Limb (tissue), 2 donors: ENCODE data around the gene STRBP.

Experiments used
- DNase-seq, 2 donors: peaks; one replicate each; pipeline ENCODE4 v3.0.0-alpha.2; 2016; ENCODE audit errors: extremely low spot score in 2 of 2

The STRBP gene

DNA sequence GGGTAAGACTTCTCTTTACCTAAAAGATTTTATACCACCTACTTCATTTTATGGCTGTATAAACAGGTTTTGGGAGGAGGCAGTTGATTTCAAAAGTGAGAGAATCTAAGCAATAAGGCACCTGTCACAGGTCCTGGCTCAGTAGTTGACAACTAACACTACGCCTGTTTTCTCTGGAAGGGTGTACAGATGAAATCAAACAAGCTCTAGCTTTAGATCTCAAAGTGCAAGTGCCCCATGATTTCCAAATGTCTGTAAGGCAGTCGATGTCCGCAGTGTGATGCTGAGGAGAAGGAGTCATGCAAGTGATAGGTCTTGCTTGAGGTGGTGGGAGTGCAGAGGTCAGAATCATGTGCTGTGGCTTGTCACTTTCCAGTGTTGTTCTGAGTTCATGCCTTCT is 168.8 kb downstream of the STRBP start:
- no peak for DNase-seq

GRCh38 chr9:123099042-123099441 is 169.3 kb downstream of the STRBP start:
- DNase-seq: no peak

DNA sequence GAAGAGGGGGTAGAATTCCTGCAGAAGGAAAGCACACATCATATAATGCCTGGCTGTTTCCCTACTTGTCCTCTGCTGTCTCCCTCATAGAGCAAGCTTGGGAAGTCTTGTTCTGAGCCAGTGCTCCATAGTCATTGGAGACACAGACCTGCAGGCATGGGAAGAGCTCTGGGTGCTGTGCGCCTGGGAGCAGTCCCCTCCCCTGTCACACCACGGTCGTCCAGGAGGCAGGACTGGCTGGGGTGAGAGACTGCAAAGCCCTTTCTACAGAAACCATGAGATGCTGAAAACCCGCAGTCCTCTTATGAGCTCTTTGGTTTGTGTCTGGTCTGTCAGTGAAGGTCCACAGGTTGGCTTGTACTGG is 170.3 kb downstream of the STRBP start:
- DNase-seq: no peak

DNA sequence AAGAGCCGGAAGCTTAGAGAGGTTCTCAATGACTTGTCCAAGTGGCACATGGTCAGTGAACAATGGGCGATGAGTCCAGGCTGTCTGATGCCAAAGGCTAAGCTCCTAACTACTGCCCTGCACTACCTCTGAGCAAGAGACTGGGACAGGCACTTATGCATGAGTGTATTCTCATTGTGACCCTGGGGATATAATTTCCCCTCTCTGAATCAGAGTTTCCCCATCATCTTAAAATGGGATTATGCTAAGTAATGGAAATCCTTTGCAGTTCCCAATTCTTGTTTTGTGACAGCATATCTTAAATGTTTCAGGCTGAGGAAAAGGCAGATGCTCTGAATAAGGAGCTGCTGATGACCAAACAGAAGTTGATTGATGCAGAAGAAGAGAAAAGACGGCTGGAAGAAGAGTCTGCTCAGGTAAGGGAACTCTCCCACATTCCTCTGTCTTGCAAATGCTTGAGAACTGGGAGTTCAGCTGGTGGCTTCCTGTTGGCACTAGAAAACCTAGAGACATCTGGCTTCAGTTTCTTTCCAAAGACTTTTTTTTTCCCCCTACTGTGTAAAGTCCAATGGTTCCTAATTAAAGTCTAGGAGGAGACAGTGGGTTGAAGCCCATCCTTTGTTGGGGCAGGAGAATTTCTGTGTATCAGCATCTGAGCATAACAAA is 170.8 kb downstream of the STRBP start:
- DNase-seq: no peak

GRCh38 chr9:123096987-123097386 is 171.4 kb downstream of the STRBP start:
- no peak for DNase-seq

DNA sequence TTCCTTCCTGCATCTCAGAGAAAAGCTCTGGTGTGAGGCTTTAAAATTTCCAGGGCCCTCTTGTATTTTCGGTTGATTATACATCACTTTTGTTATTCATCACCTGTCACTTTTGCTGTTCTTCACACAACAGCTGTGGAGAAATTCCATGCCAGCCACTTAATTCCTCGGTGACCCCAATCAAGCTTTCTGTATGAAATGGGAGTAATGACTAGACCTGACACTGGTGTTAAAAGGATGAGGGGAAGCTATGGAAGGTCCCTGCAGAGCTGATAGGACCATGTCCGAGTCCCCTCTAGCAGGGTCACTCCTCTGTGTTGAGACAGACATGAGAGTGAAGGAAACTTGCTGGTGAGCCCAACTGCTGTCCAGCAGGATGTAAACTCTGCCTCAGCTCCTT is 175.2 kb downstream of the STRBP start:
- DNase-seq: no peak

DNA sequence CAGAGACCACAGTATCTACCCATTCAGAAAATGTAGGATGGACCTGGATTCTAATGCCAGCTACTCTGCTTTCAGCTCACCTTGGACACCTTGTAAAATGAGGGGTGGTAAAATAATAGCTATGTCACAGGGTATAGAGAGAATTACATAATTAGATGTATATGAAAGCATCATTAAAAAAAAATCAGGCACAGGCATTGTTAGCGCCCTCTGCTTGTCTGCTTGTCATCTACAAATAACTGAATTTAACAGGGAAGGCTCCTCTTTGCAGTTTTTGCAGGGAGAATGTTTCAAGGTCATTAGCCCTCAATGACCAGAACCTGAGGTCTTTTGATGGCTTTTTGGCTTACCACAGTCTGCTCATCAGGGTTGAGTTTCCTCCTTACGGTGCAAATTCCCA is 176.9 kb downstream of the STRBP start:
- DNase-seq: no peak

- no peak for DNase-seq
Measured at GRCh38 chr9:123090956-123091355, 177.4 kb downstream of the STRBP start.

DNA sequence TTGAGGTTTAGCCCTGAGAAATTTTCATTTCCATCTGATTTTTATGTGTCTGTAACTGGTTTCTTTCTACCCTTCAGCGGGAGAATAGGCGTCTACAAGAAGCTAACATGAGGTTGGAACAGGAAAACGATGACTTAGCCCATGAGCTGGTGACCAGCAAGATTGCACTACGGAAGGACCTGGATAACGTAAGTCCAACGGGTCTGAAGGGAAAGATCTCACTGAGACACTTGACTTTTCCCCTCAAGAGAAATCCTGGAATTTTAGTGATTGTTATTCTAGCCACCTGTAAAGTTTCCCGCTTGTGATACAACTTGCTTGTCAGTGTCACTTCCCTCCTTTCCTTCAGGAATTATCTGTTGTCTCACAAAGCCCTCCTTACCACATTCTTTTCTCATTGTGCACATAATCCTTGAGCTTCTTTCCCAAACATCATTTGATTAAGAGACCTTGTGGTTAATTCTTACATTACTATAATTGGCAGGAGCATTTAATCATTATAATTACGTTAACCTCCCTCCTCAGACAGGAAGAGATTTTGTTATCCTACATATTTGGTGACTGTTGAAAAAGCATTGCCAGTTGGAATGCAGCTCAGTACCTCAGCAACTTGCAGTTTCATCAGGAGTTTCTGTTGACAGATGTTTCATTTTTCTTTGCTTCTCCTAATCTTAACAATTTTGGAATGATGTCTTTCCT is 178.0 kb downstream of the STRBP start:
- no peak for DNase-seq

DNA sequence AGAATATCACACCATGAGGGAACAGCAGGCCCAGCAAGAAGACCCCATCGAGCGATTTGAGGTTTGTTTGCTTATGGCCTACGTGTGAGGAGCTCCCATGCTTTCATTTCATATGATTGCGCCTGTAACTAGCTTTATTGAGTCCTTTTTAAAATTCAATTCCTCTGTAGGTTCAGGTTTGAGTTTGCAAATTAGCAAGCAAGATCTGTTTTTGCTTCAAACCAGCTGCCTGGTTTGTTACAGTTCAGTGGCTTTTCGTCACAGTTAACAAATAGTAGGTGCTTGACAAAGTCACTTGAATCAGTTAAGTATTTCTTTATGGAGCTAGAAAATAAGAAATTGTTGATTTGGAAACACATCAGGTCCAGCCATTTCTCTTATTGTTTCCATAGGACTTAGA is 178.6 kb downstream of the STRBP start:
- no peak for DNase-seq

- no peak for DNase-seq
Measured at GRCh38 chr9:123089040-123089439, 179.3 kb downstream of the STRBP start.

DNA sequence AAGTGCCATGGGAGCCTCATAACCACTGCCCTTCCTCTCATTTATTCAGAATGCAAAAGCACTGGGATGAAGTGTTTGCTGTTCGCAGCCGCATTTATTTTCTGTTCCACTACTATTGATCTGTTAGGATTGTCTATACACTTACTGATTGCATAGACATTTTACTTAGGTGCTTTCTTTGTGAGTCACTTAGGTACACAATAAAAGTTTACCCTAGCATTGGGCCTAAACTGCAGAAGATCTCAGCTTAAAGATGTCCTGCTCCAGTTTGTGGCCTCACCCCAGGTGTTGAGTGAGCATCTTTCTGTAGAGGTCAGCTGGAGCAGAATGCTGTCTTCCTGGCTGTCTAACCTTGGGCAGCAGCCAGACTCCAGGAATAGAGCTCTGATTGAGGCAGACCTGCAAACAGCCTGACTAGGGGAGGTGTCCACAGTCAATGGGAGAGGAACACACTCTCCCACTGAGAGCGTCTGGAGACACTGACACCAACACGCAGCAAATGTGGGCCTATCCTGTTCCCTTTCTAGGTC is 181.0 kb downstream of the STRBP start:
- DNase-seq: no peak

- DNase-seq: no peak
Measured at GRCh38 chr9:123085916-123086315, 182.5 kb downstream of the STRBP start.

- no peak for DNase-seq
Measured at GRCh38 chr9:123084256-123084655, 184.1 kb downstream of the STRBP start.

GRCh38 chr9:123083680-123084079 is 184.7 kb downstream of the STRBP start:
- no peak for DNase-seq

GRCh38 chr9:123081824-123082223 is 186.6 kb downstream of the STRBP start:
- peak in 1 of 2 donors; percentile 32 for DNase-seq

DNA sequence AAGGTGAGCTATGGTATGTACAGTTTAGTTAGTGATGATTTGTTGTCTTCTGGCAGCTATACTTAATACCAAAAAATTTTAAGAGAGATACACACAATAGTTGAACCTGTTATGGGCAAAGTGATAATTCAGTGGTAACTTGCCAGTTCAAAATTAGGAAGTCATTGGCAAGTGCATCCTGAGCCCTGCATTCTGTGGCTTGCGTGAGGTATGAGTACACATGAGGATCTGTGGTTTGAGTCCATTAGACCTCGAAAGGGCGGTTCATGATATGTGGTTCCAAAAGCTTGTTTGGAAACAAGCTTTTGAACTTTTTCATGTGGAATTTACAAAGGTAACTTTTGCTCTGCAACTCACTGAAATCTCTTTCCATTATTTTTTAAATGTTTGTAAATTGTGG is 187.9 kb downstream of the STRBP start:
- DNase-seq: no peak

DNA sequence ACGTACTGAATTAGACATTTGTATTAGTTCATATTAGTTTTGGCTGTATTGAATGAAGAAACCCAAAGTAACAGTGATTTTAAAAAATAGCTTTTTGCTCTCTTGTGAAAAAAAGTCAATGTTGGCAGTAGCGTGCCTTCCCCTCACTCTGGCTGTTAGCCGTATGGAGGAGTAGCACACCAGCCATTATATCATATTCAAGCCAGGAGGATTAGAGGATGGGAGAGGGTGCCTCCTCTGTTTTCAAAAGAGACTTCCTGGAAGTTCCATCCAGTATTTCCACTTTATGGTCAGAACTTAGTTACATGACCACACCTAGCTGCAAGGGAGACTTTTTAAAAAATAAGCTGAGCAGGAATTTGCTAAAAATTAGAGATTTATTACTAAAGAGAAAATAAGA is 193.8 kb downstream of the STRBP start:
- DNase-seq: no peak

GRCh38 chr9:123073991-123074422 is 194.4 kb downstream of the STRBP start:
- DNase-seq: peak in 1 of 2 donors; percentile 62

DNA sequence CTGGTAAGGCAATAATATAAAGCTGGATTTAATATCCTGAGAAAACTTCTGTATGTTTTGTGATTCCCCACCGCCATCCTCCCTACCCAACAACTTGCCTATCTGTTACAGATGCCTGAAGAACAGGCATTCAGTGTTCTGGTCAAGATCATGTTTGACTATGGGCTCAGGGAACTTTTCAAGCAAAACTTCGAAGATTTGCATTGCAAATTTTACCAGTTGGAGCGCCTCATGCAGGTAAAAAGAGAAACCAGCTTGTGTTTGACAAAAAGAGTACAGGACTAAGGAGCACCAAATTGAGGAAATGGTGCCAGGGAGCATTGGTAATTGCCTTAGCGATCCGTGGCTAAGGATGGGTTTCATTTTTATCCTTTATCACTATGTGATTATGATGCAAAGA is 194.9 kb downstream of the STRBP start:
- DNase-seq: no peak

DNA sequence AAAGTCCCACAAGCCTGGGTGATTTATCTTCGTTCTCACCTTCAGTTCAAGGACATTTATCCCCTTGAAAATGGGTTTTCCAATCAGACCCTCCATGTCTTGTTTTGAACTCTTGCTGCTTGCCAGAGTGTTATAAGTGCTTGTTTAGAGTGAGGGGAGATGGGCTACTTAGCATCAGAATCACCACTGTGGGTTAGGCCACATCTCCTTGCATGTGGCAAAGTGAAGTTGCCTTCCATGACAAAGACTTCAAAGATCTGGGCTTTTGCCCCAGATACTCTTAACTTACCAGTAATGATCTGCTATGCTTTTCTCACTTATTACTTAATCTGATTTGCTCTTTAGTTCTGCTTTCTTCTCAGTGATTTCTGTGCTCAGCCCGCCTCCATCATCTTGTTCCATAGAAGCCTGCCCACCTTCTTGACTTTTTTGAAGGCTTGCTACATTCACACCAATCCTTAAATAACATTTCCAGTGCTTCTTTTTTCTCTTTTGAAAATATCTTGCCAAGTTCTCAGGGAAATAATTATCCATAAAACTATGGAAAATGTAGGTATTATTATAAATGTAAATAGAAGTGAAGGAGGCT is 195.9 kb downstream of the STRBP start:
- no peak for DNase-seq
